Subcutaneous abdominal adipose tissue (tissue), 5 donors: ENCODE results near the gene FARS2.
"Not testable (repeated sequence)": the region's sequence is repeated elsewhere in the genome, so short reads cannot be mapped to it uniquely, and the experiment has no call there.

Source experiments
- H3K27ac ChIP-seq: one replicate; pipeline ENCODE4 v1.7.0; 2013; ENCODE audit warnings: low read depth, mild to moderate bottlenecking, inconsistent platforms, low read length, moderate library complexity
- H3K27me3 ChIP-seq, 5 donors: one replicate each; pipeline ENCODE4 v1.7.0; 2013; ENCODE audit warnings: low read length in 5 of 5, inconsistent platforms in 1 of 5; ENCODE audit not compliant: control insufficient read depth in 5 of 5, insufficient read depth in 4 of 5
- H3K36me3 ChIP-seq, 5 donors: one replicate each; pipeline ENCODE4 v1.7.0; 2013; ENCODE audit warnings: low read length in 5 of 5; ENCODE audit not compliant: control insufficient read depth in 5 of 5, insufficient read depth in 5 of 5
- H3K4me1 ChIP-seq, 5 donors: one replicate each; pipeline ENCODE4 v1.7.0; 2013; ENCODE audit warnings: low read length in 5 of 5, mild to moderate bottlenecking in 3 of 5, moderate library complexity in 1 of 5; ENCODE audit not compliant: control insufficient read depth in 5 of 5, insufficient read depth in 5 of 5
- H3K4me3 ChIP-seq, 5 donors: one replicate each; pipeline ENCODE4 v1.7.0; 2013; ENCODE audit warnings: low read length in 5 of 5, low read depth in 1 of 5
- H3K9ac ChIP-seq, 5 donors: one replicate each; pipeline ENCODE4 v1.7.0; 2013; ENCODE audit warnings: low read length in 5 of 5, mild to moderate bottlenecking in 4 of 5, moderate library complexity in 3 of 5
- H3K9me3 ChIP-seq, 5 donors: one replicate each; pipeline ENCODE4 v1.7.0; 2013; ENCODE audit warnings: low read length in 5 of 5; ENCODE audit not compliant: control insufficient read depth in 5 of 5
- donor health status: healthy.
- donor health status: healthy.
- donor health status: healthy.
- donor health status: healthy.
- donor health status: healthy.

The FARS2 gene

GRCh38 chr6:5786969-5787720 lies 525.8 kb downstream of the FARS2 start:
- H3K9me3 ChIP-seq: no peaks in the 10 kb centered on the region
- no peak overlapping the region for H3K9ac ChIP-seq
- no peak overlapping the region for H3K27ac ChIP-seq
- no peak overlapping the region for H3K4me3 ChIP-seq
- peaks cover 0 to 2% (median 0%) of the 10 kb centered on the region in 5 donors for H3K27me3 ChIP-seq
- no peaks in the 10 kb centered on the region for H3K36me3 ChIP-seq
- no peaks in the 10 kb centered on the region for H3K4me1 ChIP-seq

- H3K4me3 ChIP-seq, H3K9ac ChIP-seq, H3K27me3 ChIP-seq, H3K36me3 ChIP-seq, H3K27ac ChIP-seq, H3K9me3 ChIP-seq, H3K4me1 ChIP-seq: not testable (repeated sequence)
These were observed 528.1 kb downstream of the FARS2 start for GRCh38 chr6:5789426-5789825.

- H3K27me3 ChIP-seq, H3K27ac ChIP-seq, H3K9ac ChIP-seq, H3K4me3 ChIP-seq, H3K9me3 ChIP-seq, H3K4me1 ChIP-seq, H3K36me3 ChIP-seq: not testable (repeated sequence)
These were observed 535.2 kb downstream of the FARS2 start for GRCh38 chr6:5796555-5796954.

- H3K4me1 ChIP-seq, H3K36me3 ChIP-seq, H3K4me3 ChIP-seq, H3K9me3 ChIP-seq, H3K27me3 ChIP-seq, H3K27ac ChIP-seq, H3K9ac ChIP-seq: not testable (repeated sequence)
These were observed 545.1 kb downstream of the FARS2 start for GRCh38 chr6:5806406-5806805.

- Histone ChIP-seq H3K27ac (no peak overlapping the region), H3K9ac (no peak overlapping the region), H3K36me3 (no peaks in the 10 kb centered on the region), H3K9me3 (peaks cover 0 to 11% (median 0%) of the 10 kb centered on the region in 5 donors), H3K4me3 (no peak overlapping the region), H3K4me1 (no peaks in the 10 kb centered on the region), H3K27me3 (no peaks in the 10 kb centered on the region)
These were observed 548.1 kb downstream of the FARS2 start for GRCh38 chr6:5809450-5809849.

GRCh38 chr6:5811997-5812396 lies 550.7 kb downstream of the FARS2 start:
- no peaks in the 10 kb centered on the region for H3K27me3 ChIP-seq
- H3K9ac ChIP-seq: no peak overlapping the region
- no peaks in the 10 kb centered on the region for H3K36me3 ChIP-seq
- no peaks in the 10 kb centered on the region for H3K4me1 ChIP-seq
- H3K9me3 ChIP-seq: peaks cover 0 to 3% (median 0%) of the 10 kb centered on the region in 5 donors
- H3K4me3 ChIP-seq: no peak overlapping the region
- H3K27ac ChIP-seq: no peak overlapping the region

- peaks cover 0 to 6% (median 0%) of the 10 kb centered on the region in 5 donors for H3K9me3 ChIP-seq
- no peaks in the 10 kb centered on the region for H3K4me1 ChIP-seq
- no peak overlapping the region for H3K9ac ChIP-seq
- no peak overlapping the region for H3K4me3 ChIP-seq
- H3K27me3 ChIP-seq: peaks cover 0 to 3% (median 0%) of the 10 kb centered on the region in 5 donors
- H3K27ac ChIP-seq: no peak overlapping the region
- H3K36me3 ChIP-seq: no peaks in the 10 kb centered on the region
These were observed 552.3 kb downstream of the FARS2 start for GRCh38 chr6:5813625-5814027.

GRCh38 chr6:5814116-5814515 lies 552.8 kb downstream of the FARS2 start:
- Histone ChIP-seq H3K27me3 (peaks cover 0 to 3% (median 0%) of the 10 kb centered on the region in 5 donors), H3K4me3 (no peak overlapping the region), H3K4me1 (no peaks in the 10 kb centered on the region), H3K9me3 (peaks cover 0 to 6% (median 0%) of the 10 kb centered on the region in 5 donors), H3K27ac (no peak overlapping the region), H3K9ac (no peak overlapping the region), H3K36me3 (no peaks in the 10 kb centered on the region)

- Histone ChIP-seq H3K9ac (no peak overlapping the region), H3K9me3 (peaks cover 0 to 6% (median 0%) of the 10 kb centered on the region in 5 donors), H3K36me3 (no peaks in the 10 kb centered on the region), H3K4me1 (no peaks in the 10 kb centered on the region), H3K4me3 (no peak overlapping the region), H3K27me3 (peaks cover 0 to 3% (median 0%) of the 10 kb centered on the region in 5 donors), H3K27ac (no peak overlapping the region)
These were observed 553.6 kb downstream of the FARS2 start for GRCh38 chr6:5814901-5815300.

- peaks cover 0 to 6% (median 0%) of the 10 kb centered on the region in 5 donors for H3K9me3 ChIP-seq
- no peak overlapping the region for H3K4me3 ChIP-seq
- H3K27me3 ChIP-seq: peaks cover 0 to 3% (median 0%) of the 10 kb centered on the region in 5 donors
- no peak overlapping the region for H3K27ac ChIP-seq
- no peaks in the 10 kb centered on the region for H3K36me3 ChIP-seq
- no peak overlapping the region for H3K9ac ChIP-seq
- H3K4me1 ChIP-seq: no peaks in the 10 kb centered on the region
These were observed 556.6 kb downstream of the FARS2 start for GRCh38 chr6:5817869-5818268.
